IPS DF 19.7 (cell line): Measurements from ENCODE around the gene CLCF1.

Experiments
- DNase-seq: peaks from one replicate; pipeline ENCODE4 v3.0.0-alpha.2; 2013; ENCODE audit warnings: low read depth, low spot score

The CLCF1 gene

GRCh38 chr11:67356864-67357561 is 16.4 kb downstream of the CLCF1 start:
- peak; percentile 70 for DNase-seq

DNA sequence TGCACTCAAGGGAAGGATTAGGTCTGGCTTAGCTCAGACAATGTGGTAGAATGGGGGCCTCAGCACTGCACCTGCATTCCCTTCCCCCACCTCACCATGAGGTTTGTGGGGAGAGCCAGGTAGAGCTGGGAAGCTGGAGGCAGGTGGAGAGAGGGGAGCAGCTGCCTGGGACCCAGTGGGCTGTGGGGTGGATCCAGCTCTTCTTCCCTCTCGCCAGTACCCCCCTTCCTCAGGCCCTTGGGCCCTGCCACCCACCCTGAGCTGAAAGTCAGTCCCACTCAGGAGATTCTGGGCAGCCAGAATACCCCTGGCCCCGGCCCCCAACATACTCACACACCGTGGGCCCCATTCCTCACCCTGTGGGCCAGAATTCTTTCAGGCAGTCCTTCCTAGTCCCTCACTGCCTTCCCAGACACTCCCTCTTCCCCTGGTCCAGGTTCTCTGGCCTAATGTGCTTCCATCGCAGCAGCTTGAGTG is 17.0 kb downstream of the CLCF1 start:
- no peak for DNase-seq

DNA sequence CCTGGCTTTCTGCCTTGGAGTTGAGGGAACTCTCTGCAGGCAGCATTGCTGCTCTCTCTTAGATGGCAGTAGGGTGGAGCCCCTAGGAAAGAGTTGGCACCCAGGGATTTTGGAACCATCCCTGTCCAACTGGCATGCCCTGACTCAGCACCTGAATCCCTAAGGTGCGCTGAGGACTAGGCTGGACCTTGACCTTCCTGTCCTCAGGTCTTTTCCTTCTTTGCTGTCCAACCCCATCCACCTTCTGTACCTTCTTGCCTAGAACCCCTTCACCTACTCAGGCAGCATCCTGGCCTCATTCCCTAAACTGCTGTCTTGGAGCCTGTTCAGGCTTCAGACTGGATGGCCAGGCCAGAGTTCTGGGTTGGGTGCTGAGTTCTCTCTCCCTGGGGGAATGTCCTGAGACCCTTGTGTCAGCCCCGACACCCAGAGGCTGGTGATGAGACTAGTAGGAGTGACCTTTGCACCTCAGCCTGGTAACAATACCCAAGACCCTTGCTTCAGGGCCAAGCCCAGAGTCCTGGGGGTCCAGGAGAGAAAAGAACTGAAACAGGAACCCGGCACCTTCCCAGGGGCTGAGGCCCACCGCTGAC is 17.5 kb downstream of the CLCF1 start:
- DNase-seq = no peak

DNA sequence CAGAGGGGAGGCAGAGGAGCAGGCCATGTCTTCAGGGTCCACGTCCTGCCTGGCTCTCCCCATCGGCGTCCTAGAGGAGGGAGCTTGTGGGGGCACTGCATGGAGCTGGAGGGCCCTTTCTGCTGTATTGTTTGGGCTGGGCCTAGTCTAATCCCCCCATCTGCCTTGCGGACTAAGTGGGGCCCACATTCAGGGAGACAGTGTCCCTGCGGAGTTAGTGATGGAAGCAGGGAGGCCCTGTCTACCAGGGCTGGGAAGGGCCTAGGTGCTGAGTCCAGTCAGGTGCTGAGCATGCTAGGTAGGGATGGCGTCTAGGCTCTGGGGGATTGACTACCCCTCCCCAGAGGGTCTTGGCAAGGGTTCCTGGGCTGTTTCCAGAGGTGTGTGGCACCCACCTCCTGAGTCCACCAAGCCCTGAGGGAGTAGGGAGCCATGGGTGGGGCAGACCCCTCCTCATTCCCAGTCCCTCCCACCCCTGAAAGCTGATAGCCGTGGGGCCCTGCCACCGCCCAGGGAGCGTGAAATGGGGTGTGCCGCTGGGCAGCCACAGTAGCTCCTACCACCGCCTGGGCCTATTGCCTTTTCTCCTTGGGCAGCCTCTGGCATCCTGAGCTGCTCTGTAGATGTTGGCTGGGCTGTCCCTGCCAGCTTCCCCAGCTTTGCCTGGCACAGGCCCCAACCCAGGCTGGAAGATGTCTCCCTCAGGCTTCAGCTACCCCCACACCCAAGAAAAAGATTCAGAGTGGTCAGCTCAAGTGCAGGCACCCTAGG is 18.2 kb downstream of the CLCF1 start:
- no peak for DNase-seq

- no peak for DNase-seq
These were observed 19.0 kb downstream of the CLCF1 start for GRCh38 chr11:67354075-67355022.

- DNase-seq = peak; percentile 71
These were observed 19.9 kb downstream of the CLCF1 start, which contains the start of gene POLD4 for GRCh38 chr11:67353317-67354074. TSS of gene POLD4 (minus strand) at chr11:67353546. CDS start at chr11:67353399, 147 bp downstream.

GRCh38 chr11:67352546-67353316 is 20.7 kb downstream of the CLCF1 start:
- no peak for DNase-seq

DNA sequence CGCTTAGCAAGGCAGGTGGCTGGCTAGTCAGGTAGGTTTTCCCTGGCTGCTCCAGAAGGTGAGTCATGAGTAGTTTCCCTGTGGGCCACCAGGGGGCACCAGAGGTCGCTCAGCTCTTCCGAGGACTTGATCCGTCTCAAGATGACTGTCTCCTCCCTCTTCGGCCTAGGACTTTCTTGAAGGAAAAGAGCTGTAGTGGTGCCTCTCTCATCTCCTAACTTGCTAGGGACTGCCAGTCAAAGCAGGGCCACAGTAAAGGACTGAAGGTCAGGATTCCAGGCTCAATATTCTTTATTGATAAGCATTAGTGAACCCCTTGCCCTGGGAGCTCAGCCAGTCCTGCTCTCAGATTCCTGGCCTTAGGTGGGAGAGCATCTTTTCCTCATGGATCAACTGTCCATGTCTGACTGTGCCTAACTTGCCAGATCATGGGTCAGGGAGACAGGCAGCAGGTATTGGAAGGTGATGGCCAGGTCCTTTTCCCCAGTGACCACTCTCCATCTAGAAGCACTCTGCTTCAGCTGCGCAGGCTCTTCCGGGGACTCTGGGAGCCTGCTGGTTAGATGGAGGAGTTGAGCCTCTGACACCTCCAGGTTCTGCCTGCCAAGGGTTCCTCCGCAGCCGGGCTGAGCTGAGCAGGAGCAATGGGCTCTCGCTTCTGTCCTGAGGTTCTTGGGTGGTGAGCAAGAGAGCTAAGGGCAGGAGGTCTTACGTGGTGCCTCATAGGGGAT is 22.0 kb downstream of the CLCF1 start:
- DNase-seq = no peak

- no peak for DNase-seq
These were observed 23.4 kb downstream of the CLCF1 start for GRCh38 chr11:67349928-67350465.

GRCh38 chr11:67349457-67349856 is 23.9 kb downstream of the CLCF1 start:
- no peak for DNase-seq

- DNase-seq = no peak
These were observed 24.4 kb downstream of the CLCF1 start for GRCh38 chr11:67349036-67349435.

DNA sequence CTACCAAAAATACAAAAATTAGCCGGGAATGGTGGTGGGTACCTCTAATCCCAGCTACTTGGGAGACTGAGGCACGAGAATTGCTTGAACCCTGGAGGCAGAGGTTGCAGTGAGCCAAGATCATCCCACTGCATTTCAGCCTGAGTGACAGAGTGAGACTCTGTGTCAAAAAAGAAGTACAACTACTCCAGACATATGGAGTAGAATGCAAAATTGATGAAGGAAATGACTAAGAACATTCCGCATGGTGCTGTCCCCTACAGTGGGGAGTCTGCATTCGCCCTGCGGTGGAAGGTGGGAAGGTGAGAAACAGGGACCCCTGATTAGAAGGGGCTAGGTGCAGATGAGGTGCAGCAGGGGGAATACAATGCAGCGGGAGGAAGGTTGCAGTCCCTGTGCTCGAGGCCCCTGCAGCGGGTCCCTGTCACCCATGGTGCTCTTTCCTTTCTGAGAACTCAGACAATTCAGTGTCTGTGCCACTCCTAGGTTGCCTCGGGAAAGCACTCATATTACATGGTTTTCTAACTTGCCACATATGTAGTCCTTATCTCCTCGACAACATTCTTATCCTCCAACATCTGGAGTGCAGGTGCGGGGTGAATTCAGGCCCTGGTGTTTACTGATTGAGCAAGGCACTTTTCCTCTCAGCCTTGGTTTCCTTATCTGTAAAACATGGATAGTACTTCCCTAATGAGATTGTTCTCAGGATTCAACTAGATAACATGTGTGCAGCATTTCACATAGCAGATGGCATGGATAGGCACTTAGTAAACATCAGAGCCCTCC is 25.2 kb downstream of the CLCF1 start:
- no peak for DNase-seq

- no peak for DNase-seq
These were observed 27.2 kb downstream of the CLCF1 start for GRCh38 chr11:67345920-67346819.

GRCh38 chr11:67345247-67345919 is 28.0 kb downstream of the CLCF1 start:
- DNase-seq = no peak

DNA sequence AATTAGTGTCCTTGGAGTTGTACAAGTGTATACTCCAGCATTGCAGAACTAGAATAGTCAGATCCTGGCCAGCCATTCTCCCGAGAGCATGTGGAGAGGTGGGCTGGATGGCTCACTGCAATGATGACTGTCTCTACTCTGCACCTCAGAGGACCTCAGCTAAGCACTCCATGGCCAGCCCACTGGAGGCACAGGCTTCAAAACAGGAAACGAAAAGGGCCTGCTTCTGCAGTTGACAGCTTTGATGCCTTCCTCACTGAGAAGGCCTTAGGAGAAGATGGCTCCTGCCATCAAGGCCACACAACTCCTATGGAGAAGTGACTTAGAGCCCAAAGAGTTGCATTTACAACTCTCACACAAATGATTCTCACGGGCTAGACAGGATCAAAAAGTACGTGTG is 29.1 kb downstream of the CLCF1 start:
- no peak for DNase-seq

GRCh38 chr11:67337257-67337656 is 36.1 kb downstream of the CLCF1 start:
- DNase-seq = no peak
